GM12865 (cell line): Measurements from ENCODE around the gene BAD.

ENCODE experiments used
- DNase-seq: peaks from one replicate; pipeline ENCODE4 v3.0.0; 2010; ENCODE audit warnings: low read depth
- H3K4me3 ChIP-seq: 2 replicates; pipeline ENCODE4 v1.5.1; 2011; ENCODE audit warnings: mild to moderate bottlenecking, low read depth, low read length, control low read depth
- TF ChIP-seq, protein P1 (sequence below): IDR thresholded peaks from 2 replicates; pipeline ENCODE4 v1.5.1; 2011; ENCODE audit warnings: low read length, control low read depth, low read depth, inconsistent platforms; ENCODE audit not compliant: insufficient read depth; ENCODE audit errors: missing control alignments

The BAD gene

DNA sequence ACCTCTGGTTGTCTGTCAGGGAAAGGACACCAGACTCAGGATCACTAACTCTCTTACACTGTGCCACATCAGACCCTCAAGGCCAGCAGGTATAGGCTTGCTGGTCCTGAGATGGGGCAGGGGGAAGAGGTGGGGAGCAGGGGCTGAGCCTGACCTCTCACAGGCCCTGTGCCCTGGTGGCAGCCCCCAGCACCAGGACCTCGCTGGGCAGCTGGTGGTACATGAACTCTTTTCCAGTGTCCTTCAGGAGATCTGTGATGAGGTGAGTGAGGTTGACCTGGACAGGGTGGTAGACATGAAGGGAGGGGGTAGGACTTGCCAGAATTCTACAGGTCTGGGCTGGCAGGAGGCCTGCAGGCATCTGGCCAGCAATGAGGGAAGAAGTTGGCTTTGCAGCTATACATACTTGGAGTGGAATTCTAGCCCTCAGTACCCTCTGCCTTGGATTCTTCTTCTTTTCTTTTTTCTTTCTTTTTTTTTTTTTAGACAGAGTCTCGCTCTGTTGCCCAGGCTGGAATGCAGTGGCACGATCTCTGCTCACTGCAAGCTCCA is 57.0 kb downstream of the BAD start:
- TF ChIP-seq, protein P1, sequence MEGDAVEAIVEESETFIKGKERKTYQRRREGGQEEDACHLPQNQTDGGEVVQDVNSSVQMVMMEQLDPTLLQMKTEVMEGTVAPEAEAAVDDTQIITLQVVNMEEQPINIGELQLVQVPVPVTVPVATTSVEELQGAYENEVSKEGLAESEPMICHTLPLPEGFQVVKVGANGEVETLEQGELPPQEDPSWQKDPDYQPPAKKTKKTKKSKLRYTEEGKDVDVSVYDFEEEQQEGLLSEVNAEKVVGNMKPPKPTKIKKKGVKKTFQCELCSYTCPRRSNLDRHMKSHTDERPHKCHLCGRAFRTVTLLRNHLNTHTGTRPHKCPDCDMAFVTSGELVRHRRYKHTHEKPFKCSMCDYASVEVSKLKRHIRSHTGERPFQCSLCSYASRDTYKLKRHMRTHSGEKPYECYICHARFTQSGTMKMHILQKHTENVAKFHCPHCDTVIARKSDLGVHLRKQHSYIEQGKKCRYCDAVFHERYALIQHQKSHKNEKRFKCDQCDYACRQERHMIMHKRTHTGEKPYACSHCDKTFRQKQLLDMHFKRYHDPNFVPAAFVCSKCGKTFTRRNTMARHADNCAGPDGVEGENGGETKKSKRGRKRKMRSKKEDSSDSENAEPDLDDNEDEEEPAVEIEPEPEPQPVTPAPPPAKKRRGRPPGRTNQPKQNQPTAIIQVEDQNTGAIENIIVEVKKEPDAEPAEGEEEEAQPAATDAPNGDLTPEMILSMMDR: no peak
- H3K4me3 ChIP-seq: peak overlapping the region; percentile 94
- DNase-seq: no peak

DNA sequence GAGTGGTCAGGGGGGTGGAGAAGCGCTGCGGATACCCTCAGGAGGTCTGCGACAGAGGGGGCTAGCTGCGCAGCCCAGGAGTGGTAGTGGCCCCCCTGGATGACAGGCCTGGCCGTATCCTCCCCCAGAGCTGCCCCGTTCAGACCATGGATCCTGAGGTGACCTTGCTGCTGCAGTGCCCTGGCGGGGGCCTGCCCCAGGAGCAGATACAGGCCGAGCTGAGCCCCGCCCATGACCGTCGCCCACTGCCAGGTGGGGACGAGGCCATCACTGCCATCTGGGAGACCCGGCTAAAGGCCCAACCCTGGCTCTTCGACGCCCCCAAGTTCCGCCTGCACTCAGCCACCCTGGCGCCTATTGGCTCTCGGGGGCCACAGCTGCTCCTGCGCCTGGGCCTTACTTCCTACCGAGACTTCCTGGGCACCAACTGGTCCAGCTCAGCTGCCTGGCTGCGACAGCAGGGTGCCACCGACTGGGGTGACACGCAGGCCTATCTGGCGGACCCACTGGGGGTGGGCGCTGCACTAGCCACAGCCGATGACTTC is 57.9 kb downstream of the BAD start:
- TF ChIP-seq, protein P1: no peak
- peak; percentile 85 for DNase-seq
- H3K4me3 ChIP-seq: peak overlapping the region; percentile 94

DNA sequence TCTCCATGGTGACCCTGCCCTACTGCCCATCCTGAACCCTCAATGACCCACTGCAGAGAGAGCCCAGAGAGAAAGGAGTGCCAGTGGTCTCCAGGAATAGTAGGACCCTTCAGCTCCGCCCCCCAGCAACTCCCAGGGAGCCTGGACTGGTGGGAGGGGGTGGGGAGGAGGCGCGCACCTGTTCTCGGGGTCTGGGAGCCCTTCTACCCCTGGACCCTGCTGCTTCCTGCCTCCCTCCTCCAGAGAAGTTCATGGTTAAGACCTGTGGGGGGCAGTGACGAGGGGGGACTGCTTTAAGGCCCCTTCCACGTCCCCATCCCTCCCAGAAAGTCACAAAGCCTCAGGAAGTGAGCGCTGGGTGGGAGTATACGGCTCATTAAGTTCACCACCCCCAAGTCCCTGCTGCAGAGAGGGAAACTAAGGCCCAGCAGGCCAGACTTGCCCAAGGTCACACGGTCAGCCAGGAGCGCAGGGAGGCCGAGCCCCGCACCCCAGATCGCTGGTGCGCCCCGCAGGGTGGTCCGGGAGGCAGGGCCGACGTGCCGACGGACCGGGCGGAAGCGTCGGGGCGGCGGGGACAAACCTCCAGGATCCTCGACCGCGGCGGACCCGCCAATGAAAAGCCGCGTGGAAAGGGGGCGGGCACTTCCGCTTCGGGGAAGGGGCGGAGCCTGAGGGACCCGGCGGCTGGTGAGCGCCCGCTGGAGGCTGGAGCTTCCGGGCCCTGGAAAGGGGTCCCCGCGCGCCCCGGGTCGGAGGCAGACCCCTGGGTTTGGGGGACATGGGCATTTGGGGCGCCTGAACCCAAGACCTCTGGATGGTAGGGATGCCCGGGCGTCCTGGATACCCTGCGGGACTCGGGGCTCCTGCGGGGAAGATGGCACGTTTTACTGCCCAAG is 58.6 kb downstream of the BAD start, which contains the start of the genes NUDT22 and TRPT1:
Gene NUDT22, plus strand, starts transcription at position 667 of the 899 bp plus-strand sequence. CDS start 379 bp downstream, outside the sequence.
Gene TRPT1, minus strand, starts transcription at position 579 of the 899 bp plus-strand sequence. Its CDS starts 326 bp downstream, at position 253.
- peak within 1 kb of the TSS; percentile 94 for H3K4me3 ChIP-seq
- TF ChIP-seq, protein P1: peak; percentile 39

DNA sequence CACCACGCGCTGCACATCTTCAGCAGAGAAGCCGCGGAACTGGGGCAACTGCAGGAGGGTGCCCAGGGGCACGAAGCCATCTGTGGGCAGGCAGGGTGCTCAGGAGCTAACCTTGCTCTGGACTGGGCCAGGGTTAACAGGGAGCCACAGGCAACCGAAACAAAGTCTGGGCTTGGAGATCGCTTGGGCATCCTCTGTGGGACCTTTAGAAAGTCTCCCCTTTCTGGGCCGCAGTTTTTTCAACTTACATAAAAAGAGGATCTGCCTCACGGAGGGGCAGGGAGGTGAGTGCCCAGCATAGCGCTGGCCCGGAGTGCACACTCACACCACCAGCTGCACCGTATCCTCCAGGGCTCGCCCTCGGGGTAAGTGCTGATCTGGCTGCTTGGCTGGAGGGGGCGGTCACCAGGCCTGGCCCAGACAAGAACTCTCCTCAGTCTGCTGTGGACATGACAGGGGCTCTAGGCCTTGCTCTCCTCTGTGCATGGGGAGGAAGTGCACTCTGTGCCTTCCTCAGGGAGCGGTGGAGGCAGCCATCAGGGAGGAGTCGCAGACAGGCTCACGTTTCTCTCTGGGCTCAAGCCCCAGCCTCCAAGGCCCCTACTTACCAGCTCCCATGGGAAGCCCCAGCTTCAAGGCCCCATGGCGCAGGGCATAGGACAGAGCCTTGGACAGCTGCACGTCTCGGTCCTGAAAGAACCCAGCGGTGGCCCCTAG is 59.4 kb downstream of the BAD start:
- peak; percentile 37 for DNase-seq
- TF ChIP-seq, protein P1: no peak
- H3K4me3 ChIP-seq: peak overlapping the region; percentile 94

More for the DNA sequence above, 58.6 kb downstream of the BAD start, which contains the start of the genes NUDT22 and TRPT1:
- peak; percentile 92 for DNase-seq

DNA sequence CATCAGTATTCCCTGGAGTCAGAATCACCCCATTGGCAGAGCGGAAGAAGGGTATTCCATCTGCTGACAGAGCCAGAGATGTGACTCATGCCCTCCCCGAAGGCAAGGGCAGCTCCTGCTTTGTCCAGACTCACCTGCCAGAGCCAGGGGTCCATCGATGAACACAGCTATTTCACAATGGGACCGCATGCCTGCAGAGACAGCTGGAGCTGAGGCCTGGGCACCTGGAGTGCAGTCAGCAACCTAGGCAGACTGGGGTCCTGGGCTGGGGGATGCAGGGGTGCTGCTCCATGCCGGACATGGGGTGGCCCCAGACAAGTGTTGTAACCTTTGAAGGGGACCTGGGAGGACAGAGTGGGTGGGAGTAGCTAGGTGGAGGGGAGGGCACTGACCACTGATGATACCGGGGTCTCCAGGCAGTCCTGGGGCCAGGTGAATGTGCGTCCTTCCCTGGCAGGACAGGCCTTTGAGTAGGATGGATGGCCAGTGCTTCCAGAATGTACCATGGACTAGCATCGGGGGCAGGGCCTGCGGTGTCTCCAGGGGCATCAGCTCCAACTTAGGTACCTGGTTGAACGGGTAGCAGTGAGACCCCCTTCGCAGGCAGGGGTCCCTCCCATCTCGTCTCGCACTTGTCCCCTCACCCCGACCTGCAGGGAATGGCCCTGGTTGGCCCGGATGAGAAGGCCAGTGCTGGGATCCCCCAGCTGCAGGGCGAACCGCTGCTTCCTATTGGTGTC is 60.1 kb downstream of the BAD start:
- DNase-seq: no peak
- TF ChIP-seq, protein P1: no peak
- peak overlapping the region; percentile 94 for H3K4me3 ChIP-seq
